Muscle layer of colon (tissue), 2 donors: ENCODE results near the gene VDR.

Source experiments
- H3K27ac ChIP-seq: one replicate; pipeline ENCODE4 v1.7.0; 2013; ENCODE audit warnings: low read depth, mild to moderate bottlenecking, low read length, moderate library complexity
- H3K27me3 ChIP-seq, 2 donors: one replicate each; pipeline ENCODE4 v1.7.0; 2013; ENCODE audit warnings: low read length in 2 of 2, mild to moderate bottlenecking in 2 of 2; ENCODE audit not compliant: insufficient read depth in 2 of 2, control insufficient read depth in 1 of 2
- H3K36me3 ChIP-seq: one replicate; pipeline ENCODE4 v1.7.0; 2013; ENCODE audit warnings: mild to moderate bottlenecking, low read length; ENCODE audit not compliant: insufficient read depth
- H3K4me1 ChIP-seq: one replicate; pipeline ENCODE4 v1.7.0; 2013; ENCODE audit warnings: mild to moderate bottlenecking, low read length; ENCODE audit not compliant: insufficient read depth
- H3K4me3 ChIP-seq, 2 donors: one replicate each; pipeline ENCODE4 v1.7.0; 2013; ENCODE audit warnings: low read length in 2 of 2, low read depth in 1 of 2, mild to moderate bottlenecking in 1 of 2, moderate library complexity in 1 of 2
- H3K9ac ChIP-seq: one replicate; pipeline ENCODE4 v1.7.0; 2013; ENCODE audit warnings: low read length
- H3K9me3 ChIP-seq: one replicate; pipeline ENCODE4 v1.7.0; 2013; ENCODE audit warnings: mild to moderate bottlenecking, low read length
- donor health status: abdominal sarcoma.
- donor health status: Adenocarcinoma of cecum.

VDR gene

DNA sequence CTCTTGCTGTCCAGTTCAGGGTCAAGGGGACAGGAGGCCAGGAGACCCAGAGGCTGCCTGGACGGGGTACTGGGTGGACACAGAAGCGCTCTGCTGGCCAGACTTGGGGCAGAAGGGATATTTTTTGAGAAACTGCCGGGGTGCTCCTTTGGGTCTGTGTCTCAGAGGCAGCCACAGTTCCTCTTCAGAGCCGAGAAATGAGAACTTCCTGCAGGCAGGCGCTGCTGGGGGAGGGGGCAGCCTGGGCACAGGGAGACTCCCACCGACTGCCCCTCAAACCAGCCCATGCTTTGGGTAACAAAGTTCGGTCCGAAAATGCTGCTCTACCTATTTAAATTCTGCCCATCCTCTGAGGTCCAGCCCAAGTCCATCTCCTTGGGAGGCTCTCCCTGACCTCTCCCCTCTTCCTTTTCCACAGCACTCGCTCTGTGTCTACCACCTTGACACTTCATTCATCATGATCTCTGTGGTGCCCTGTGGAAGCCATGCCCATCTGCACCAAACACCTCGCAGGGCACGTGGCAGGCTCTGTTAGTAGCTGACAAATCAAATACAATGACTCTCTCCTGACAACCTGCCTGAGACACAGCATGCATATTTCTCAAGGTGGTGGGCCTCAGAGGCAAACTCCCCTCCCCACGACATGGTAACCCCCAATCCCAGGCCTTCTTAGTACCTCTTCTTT lies 101.5 kb downstream of the VDR start:
- no peaks in the 10 kb centered on the region for H3K9me3 ChIP-seq
- H3K27me3 ChIP-seq, result no peaks in the 10 kb centered on the region
- H3K27ac ChIP-seq, result peak overlapping the region; percentile 65
- H3K9ac ChIP-seq, result no peak overlapping the region
- H3K4me1 ChIP-seq, result peaks cover 98% of the 10 kb centered on the region
- H3K36me3 ChIP-seq, result peaks cover 13% of the 10 kb centered on the region
- H3K4me3 ChIP-seq, result peak overlapping the region in 1 of 2 donors; percentile 12

DNA sequence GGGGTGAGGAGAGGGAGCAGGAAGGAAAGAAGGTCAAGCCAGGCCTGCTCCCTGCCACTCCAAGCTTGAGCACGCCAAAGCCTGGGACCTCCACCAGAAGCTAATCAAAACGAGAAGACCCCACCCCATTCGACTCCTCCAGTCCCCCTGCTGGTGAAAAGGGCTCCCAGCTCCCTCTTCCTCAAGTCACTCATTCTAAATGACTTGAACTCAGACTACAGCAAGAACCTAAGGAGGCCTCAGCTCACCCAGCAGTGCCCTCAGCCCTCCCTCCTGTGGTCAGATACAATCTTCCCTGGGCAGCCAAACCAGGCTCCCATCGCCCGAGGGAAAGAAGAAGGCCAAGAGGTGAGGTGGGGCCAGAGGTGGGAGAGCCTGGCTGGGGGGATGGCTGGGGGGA lies 102.5 kb downstream of the VDR start:
- Histone ChIP-seq H3K36me3 (peaks cover 20% of the 10 kb centered on the region), H3K9ac (no peak overlapping the region), H3K4me3 (peak overlapping the region in 1 of 2 donors; percentile 8), H3K9me3 (no peaks in the 10 kb centered on the region), H3K27me3 (no peaks in the 10 kb centered on the region), H3K4me1 (peaks cover 88% of the 10 kb centered on the region), H3K27ac (peak overlapping the region; percentile 54)

DNA sequence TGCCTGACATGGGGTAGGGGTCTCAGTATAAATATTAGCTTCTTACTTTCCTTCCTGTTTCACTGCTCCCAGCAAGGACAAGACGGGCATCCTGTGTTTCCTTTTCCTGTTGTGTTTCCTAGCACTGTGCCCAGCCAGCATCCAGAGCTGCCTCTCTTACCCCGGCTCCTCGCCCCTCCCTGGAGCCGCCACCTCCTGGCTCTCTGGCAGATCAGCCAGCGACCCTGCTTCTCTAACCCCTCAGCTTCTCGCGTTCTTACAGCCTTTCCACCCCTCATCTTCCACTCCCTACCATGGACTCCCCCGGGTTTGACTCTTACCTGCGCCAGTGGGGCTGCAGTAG lies 102.9 kb downstream of the VDR start:
- H3K27me3 ChIP-seq, result no peaks in the 10 kb centered on the region
- no peak overlapping the region for H3K9ac ChIP-seq
- peak overlapping the region in 1 of 2 donors; percentile 8 for H3K4me3 ChIP-seq
- peaks cover 84% of the 10 kb centered on the region for H3K4me1 ChIP-seq
- H3K36me3 ChIP-seq, result peaks cover 23% of the 10 kb centered on the region
- no peaks in the 10 kb centered on the region for H3K9me3 ChIP-seq
- H3K27ac ChIP-seq, result peak overlapping the region; percentile 54

DNA sequence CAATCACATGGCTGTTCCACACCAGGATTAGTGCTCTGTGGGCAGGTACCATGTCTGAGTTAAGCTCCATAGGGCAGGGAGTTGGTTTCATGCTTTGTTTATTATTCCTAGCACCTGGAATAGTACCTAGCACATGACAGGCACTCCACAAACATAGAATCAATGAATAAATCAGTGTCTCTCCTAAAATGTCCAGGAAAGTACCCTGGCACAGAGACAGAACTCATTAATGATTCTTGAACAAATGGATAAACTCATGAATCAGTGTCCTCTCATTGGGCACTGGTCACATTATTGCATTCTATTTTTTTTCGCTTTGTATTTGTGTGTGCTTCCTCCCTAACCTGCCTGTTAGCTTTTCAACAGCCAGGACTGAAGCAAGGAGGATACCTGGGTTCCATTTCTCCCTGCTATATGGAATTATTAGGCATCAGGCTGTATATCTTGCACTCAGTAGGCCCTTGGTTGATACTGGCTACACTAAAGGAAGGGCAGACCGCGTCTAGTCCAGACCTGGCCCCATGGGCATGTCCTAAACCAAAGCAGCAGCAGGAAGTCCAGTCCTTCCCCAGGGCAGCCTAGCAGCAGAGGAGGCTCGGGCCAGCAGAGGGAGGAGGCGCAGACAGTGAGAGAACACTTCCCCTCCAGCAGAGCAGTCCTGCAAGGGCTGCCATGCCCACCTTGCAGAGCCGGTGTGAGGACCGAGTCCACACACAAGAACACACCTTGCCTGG lies 103.5 kb downstream of the VDR start:
- Histone ChIP-seq H3K27ac (peak overlapping the region; percentile 54), H3K9ac (no peak overlapping the region), H3K36me3 (peaks cover 27% of the 10 kb centered on the region), H3K4me3 (peak overlapping the region in 1 of 2 donors; percentile 8), H3K4me1 (peaks cover 78% of the 10 kb centered on the region), H3K9me3 (no peaks in the 10 kb centered on the region), H3K27me3 (no peaks in the 10 kb centered on the region)

DNA sequence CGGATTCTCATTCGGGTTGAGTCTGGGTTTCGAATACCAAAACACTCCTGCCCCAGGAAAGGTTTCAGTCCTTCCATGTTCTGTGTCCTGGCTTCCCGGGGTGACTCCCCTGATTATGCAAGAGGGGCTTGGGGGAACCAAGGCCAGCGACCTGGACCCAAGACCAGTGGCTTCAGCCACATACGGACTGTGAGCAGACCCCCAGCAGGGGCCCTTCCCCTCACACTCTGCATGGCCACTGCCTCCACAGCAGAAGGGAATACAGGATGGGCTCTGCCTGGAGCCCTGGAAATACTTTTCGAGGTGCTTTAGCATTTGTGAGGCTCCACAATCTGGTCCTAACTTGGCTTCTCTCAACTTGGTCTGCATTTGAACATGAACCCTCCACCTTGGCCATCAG lies 104.2 kb downstream of the VDR start:
- Histone ChIP-seq H3K4me3 (no peak overlapping the region), H3K27ac (peak overlapping the region; percentile 31), H3K36me3 (peaks cover 34% of the 10 kb centered on the region), H3K27me3 (no peaks in the 10 kb centered on the region), H3K4me1 (peaks cover 71% of the 10 kb centered on the region), H3K9me3 (no peaks in the 10 kb centered on the region), H3K9ac (no peak overlapping the region)

DNA sequence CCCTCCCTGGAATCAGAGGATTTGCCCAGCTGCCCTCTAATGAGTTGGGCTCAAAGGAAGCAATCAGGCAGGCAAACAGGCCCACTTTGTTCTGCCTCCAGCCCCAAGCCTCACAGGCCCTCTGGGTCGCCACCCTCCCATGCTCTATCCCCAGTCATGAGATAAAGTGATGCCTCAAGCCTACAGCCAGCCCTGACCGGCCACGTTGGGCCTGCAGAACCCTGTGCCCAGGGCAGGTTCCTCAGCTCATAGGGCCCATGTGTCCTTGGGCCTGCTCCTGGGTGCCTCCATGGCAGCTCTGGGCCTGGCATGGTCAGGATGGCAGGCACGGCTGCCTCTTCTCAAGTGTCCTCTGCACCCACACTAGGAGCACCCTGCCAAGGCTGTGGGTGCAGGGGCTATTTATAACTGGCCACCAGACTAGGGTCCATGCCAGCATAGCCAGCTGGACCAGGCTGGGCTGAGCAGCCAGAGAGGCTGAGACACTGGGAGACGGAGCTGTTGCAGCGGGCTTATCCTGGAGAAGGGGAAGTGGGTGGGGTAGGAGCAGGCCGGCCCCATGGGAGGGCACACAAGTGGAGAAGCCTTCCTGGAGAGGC lies 105.3 kb downstream of the VDR start:
- H3K27me3 ChIP-seq, result no peaks in the 10 kb centered on the region
- peaks cover 45% of the 10 kb centered on the region for H3K36me3 ChIP-seq
- peak overlapping the region; percentile 48 for H3K27ac ChIP-seq
- peak overlapping the region in 1 of 2 donors; percentile 11 for H3K4me3 ChIP-seq
- no peaks in the 10 kb centered on the region for H3K9me3 ChIP-seq
- H3K4me1 ChIP-seq, result peaks cover 59% of the 10 kb centered on the region
- no peak overlapping the region for H3K9ac ChIP-seq

DNA sequence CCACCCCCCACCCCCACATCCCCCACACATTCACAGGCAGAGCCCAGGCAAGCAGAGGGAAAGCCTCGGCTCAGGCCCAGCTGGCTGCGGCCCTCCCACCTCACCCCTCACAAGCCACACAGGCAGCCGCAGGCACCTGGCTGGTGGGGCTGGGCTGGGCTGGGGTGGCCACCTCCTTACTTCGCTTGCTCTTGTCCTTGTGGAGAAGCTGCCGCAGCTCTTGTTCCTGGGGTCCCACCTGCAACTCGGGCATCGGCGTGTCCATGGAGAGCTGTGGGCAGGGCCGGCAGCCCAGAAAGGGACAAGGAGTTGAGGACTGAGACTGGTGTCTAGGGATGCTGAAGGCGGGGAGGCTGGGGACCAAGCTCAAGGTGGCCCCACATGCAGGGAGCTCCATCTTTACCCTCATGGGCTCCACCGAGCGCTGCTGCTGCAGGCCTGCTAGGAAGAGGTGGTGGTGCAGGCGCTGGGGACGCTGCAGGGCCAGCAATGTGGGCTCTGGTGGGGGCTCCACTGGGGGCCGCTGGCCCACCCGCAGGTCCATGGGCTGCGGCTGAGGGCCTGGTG lies 106.3 kb downstream of the VDR start:
- no peak overlapping the region for H3K4me3 ChIP-seq
- no peak overlapping the region for H3K9ac ChIP-seq
- H3K27ac ChIP-seq, result no peak overlapping the region
- H3K4me1 ChIP-seq, result peaks cover 49% of the 10 kb centered on the region
- no peaks in the 10 kb centered on the region for H3K27me3 ChIP-seq
- H3K36me3 ChIP-seq, result peaks cover 50% of the 10 kb centered on the region
- H3K9me3 ChIP-seq, result no peaks in the 10 kb centered on the region

DNA sequence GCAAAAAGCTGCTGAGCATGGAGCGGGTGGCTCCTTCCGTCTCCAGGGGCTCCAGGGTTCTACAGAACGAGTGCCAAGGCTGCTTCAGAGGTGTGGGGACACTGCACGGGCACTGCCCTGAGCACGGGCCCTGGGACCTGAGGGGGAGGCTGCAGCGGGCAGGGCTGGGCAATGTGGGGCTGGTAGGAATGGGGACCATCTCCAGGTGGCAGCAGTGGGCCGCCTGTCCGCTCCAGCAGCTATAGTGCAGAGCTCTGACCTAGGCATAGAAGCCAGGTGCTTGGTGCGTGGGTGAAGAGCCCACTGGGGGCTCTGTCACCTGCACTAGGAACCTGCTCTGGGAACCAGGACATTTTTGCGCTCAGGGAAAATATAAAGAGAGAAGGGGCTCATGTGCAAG lies 107.4 kb downstream of the VDR start:
- H3K27ac ChIP-seq, result no peak overlapping the region
- no peak overlapping the region for H3K9ac ChIP-seq
- H3K4me1 ChIP-seq, result peaks cover 39% of the 10 kb centered on the region
- no peak overlapping the region for H3K4me3 ChIP-seq
- H3K27me3 ChIP-seq, result no peaks in the 10 kb centered on the region
- no peaks in the 10 kb centered on the region for H3K9me3 ChIP-seq
- H3K36me3 ChIP-seq, result peaks cover 50% of the 10 kb centered on the region

DNA sequence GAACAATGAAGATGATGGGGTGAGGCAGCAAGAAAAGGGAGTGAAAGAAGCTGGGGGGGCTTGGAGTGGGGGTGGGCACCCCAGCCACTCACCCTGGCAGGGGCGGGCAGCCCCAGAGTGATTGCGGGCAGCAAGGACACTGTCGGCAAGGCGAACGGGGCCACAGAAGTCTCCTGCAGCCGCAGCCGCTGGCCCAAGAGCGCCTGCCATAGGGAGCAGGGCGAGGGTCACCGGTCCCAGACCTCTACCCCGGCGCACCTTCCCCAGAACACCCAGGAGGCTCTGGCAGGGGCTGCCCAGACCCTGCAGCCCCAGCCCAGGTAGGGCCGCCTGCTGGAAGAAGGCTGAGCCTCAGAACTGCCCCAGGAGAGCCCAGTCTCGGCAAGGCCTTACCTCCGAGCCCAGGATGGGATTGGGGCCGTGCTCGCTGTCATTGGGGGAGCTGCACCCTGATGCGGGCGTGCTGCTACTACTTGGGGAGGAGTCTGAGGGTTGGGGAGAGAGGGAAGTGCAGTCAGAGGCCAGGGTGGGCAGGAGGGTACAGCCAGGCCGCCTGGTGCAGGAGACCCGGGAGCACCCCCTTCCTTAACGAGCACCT lies 108.9 kb downstream of the VDR start:
- Histone ChIP-seq H3K4me3 (no peak overlapping the region), H3K9me3 (no peaks in the 10 kb centered on the region), H3K9ac (no peak overlapping the region), H3K27ac (no peak overlapping the region), H3K4me1 (peaks cover 24% of the 10 kb centered on the region), H3K36me3 (peaks cover 62% of the 10 kb centered on the region), H3K27me3 (no peaks in the 10 kb centered on the region)

DNA sequence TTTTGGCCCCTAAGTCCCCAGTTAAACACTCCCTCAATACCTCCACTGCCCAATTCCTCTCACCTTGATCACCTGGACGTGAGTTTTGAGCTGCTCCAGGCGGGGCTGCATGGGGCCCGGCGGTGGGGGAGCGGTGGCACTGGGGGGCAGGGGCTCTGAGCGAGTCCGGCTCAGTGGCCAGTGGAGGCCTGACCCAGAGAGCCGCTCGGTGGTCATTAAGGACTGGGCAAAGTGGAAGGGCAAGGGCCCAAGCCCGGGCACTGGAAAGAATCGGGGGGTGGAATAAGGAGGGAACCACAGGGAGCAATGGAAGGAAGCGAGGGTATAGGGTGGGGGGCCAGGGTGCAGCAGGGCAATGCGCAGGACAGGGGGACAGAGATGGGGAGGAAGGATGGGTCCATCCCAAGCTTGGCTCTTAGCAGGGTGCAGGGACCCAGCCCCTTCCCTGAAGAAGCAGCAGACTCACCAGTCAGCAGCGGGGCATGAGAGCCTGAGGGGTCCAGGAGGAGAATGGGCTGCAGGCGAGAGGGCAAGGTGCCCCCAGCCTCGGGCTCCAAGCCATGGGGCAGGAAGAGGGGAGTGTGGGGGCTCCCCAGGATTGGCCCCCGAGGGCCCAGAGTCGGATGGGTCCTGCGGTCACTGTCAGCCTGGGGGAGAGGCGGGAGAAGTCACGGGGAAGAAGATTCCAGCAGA lies 109.5 kb downstream of the VDR start:
- no peaks in the 10 kb centered on the region for H3K9me3 ChIP-seq
- H3K4me1 ChIP-seq, result peaks cover 17% of the 10 kb centered on the region
- H3K4me3 ChIP-seq, result no peak overlapping the region
- H3K27ac ChIP-seq, result no peak overlapping the region
- no peaks in the 10 kb centered on the region for H3K27me3 ChIP-seq
- H3K36me3 ChIP-seq, result peaks cover 69% of the 10 kb centered on the region
- H3K9ac ChIP-seq, result no peak overlapping the region

DNA sequence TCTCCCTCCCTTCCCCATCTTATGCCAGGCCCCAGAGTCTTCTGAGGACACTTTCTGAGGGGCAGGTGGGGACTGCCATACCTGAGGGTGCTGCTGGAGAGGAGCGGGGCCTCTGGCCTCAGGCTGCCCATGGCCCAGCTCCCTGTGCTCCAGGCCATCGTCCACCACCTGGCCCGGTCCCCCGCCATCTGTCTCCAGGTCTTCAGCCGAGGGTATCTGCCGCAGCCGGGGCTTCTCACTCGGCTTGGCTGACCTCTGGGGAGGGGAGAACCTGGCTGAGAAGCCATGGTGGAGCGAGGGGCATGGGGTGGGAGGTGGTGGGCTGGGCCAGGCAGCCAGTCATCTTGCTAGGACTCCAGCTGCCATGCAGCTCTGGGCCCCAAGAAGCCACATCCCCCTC lies 110.1 kb downstream of the VDR start:
- Histone ChIP-seq H3K4me1 (peaks cover 12% of the 10 kb centered on the region), H3K4me3 (no peak overlapping the region), H3K27me3 (no peaks in the 10 kb centered on the region), H3K36me3 (peaks cover 74% of the 10 kb centered on the region), H3K27ac (no peak overlapping the region), H3K9me3 (no peaks in the 10 kb centered on the region), H3K9ac (no peak overlapping the region)
